ENCODE results near the gene RBFOX2. TPM values are rescaled to one million over a fixed set of nuclear protein-coding genes. Genes with fewer than 3 reads are reported as not detected.

RBFOX2 gene
- total RNA-seq, 1 experiment from 2014 or later, result 77.7 TPM

DNA sequence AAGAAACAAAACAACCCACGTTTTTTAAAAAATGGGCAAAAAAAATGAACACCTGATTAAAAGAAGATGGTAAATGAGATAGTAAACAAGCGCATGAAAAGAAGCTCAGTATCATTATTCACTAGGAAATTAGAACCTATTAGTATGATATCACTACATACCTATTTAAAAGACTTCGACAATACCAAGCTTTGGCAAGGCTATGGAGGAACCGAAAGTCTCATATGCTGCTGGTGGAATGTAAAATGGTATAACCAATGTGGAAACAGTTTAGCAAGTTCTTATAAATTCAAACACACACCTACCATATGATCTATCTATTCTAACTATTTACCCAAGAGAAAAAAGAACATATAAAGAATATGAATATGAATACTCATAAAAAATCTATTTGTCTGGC lies 167.2 kb downstream of the RBFOX2 start:
- H3K27me3 ChIP-seq (ENCODE audit: control insufficient read depth, insufficient read depth, low read length), result no peaks in the 10 kb centered on the region
- no peak for DNase-seq
- H3K4me3 ChIP-seq (ENCODE audit: insufficient read depth, low read depth, low read length), result no peak overlapping the region
- H3K36me3 ChIP-seq (replicated peaks; ENCODE audit: control insufficient read depth, insufficient read depth, low read length), result no peaks in the 10 kb centered on the region

DNA sequence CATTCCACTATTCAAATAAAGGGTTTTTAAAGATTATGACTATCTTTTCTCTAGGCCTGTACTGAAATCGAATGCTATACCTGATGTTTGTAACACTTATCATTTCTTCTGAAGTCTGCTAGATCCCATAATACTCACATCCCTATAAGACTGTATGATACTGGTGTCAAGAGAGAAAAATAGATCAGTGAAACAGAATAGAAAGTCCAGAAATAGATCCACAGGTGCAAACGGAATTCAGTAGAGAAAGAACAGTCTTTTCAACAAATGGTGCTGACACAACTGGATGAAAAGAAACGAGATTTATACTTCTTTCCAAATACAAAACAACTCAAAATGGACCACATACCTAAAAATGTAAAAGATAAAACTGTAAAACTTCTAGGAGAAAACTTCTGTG lies 167.8 kb downstream of the RBFOX2 start:
- no peaks in the 10 kb centered on the region for H3K27me3 ChIP-seq (ENCODE audit: control insufficient read depth, insufficient read depth, low read length)
- no peak for DNase-seq
- no peak overlapping the region for H3K4me3 ChIP-seq (ENCODE audit: insufficient read depth, low read depth, low read length)
- H3K36me3 ChIP-seq (replicated peaks; ENCODE audit: control insufficient read depth, insufficient read depth, low read length), result no peaks in the 10 kb centered on the region

GRCh38 chr22:35860087-35860733 lies 168.4 kb downstream of the RBFOX2 start:
- no peaks in the 10 kb centered on the region for H3K27me3 ChIP-seq (ENCODE audit: control insufficient read depth, insufficient read depth, low read length)
- H3K36me3 ChIP-seq (replicated peaks; ENCODE audit: control insufficient read depth, insufficient read depth, low read length), result no peaks in the 10 kb centered on the region
- DNase-seq, result no peak
- no peak overlapping the region for H3K4me3 ChIP-seq (ENCODE audit: insufficient read depth, low read depth, low read length)

DNA sequence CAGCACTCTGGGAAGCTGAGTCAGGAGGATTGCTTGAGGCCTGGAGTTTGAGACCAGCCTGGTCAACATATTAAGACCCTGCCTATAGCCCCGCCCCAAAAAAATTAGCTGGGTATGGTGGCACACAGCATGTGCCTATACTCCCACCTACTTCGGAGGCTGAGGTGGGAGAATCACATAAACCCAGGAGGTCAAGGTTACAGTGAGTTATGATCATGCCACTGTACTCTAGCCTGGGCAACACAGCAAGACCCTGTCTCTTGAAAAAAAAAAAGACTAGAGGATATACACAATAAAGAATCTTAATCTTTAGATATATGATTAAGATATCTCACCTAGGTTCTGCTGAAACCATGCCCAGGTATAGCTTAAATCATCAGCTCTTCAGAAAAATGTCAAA lies 174.3 kb downstream of the RBFOX2 start:
- no peak overlapping the region for H3K4me3 ChIP-seq (ENCODE audit: insufficient read depth, low read depth, low read length)
- no peak for DNase-seq
- H3K36me3 ChIP-seq (replicated peaks; ENCODE audit: control insufficient read depth, insufficient read depth, low read length), result no peaks in the 10 kb centered on the region
- no peaks in the 10 kb centered on the region for H3K27me3 ChIP-seq (ENCODE audit: control insufficient read depth, insufficient read depth, low read length)

- no peak overlapping the region for H3K4me3 ChIP-seq (ENCODE audit: insufficient read depth, low read depth, low read length)
- DNase-seq, result no peak
- no peaks in the 10 kb centered on the region for H3K36me3 ChIP-seq (replicated peaks; ENCODE audit: control insufficient read depth, insufficient read depth, low read length)
Observed at GRCh38 chr22:35852076-35852475, 176.5 kb downstream of the RBFOX2 start.

GRCh38 chr22:35850831-35851230 lies 177.8 kb downstream of the RBFOX2 start:
- no peaks in the 10 kb centered on the region for H3K27me3 ChIP-seq (ENCODE audit: control insufficient read depth, insufficient read depth, low read length)
- no peak for DNase-seq
- H3K4me3 ChIP-seq (ENCODE audit: insufficient read depth, low read depth, low read length), result no peak overlapping the region
- no peaks in the 10 kb centered on the region for H3K36me3 ChIP-seq (replicated peaks; ENCODE audit: control insufficient read depth, insufficient read depth, low read length)

More at GRCh38 chr22:35852076-35852475, 176.5 kb downstream of the RBFOX2 start:
- no peaks in the 10 kb centered on the region for H3K27me3 ChIP-seq (ENCODE audit: control insufficient read depth, insufficient read depth, low read length)

- Histone ChIP-seq H3K27me3 (ENCODE audit: control insufficient read depth, insufficient read depth, low read length) (no peaks in the 10 kb centered on the region), H3K36me3 (replicated peaks; ENCODE audit: control insufficient read depth, insufficient read depth, low read length) (no peaks in the 10 kb centered on the region), H3K4me3 (ENCODE audit: insufficient read depth, low read depth, low read length) (no peak overlapping the region)
- DNase-seq, result no peak
Observed at GRCh38 chr22:35846804-35847203, 181.8 kb downstream of the RBFOX2 start.

DNA sequence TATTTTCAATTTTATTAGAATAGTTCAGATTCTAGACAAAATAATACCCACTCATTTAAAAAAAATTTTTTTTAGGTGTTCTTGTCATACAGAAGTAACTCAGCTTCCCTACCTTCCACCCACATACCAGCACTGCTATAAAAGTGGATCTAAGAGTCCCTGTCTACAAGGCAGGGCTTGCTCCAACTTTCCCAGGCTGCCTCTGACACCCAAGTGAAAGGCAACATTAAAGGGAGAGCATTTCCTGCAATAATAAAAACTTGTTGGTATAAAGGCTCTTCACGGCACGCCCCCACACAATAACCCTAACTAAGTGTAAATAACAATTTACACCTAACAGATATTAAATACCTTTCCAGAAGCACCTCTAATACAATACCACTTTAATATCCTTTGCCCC lies 183.7 kb downstream of the RBFOX2 start:
- Histone ChIP-seq H3K36me3 (replicated peaks; ENCODE audit: control insufficient read depth, insufficient read depth, low read length) (no peaks in the 10 kb centered on the region), H3K27me3 (ENCODE audit: control insufficient read depth, insufficient read depth, low read length) (no peaks in the 10 kb centered on the region), H3K4me3 (ENCODE audit: insufficient read depth, low read depth, low read length) (no peak overlapping the region)
- no peak for DNase-seq

- no peaks in the 10 kb centered on the region for H3K36me3 ChIP-seq (replicated peaks; ENCODE audit: control insufficient read depth, insufficient read depth, low read length)
- H3K4me3 ChIP-seq (ENCODE audit: insufficient read depth, low read depth, low read length), result no peak overlapping the region
- DNase-seq, result no peak
- no peaks in the 10 kb centered on the region for H3K27me3 ChIP-seq (ENCODE audit: control insufficient read depth, insufficient read depth, low read length)
Observed at GRCh38 chr22:35842954-35843353, 185.7 kb downstream of the RBFOX2 start.

DNA sequence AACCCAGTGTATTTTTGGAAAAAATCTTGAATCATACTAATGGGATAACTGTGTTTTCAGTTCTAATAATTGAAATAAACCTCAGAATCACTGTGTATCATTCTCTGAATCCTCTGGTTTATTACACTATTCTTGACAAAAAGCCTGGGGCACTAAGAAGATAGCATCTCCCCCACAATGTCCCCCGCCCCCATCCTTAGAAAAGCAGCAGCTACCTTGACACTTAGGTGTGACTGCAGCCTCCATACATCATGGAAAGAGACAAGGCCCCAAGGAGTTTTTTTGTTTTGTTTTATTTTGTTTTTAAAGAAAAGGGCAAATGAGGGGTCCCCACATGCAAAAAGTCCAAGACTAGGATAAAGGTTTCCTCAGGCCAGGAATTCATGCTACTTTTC lies 186.1 kb downstream of the RBFOX2 start:
- DNase-seq, result no peak
- no peak overlapping the region for H3K4me3 ChIP-seq (ENCODE audit: insufficient read depth, low read depth, low read length)

DNA sequence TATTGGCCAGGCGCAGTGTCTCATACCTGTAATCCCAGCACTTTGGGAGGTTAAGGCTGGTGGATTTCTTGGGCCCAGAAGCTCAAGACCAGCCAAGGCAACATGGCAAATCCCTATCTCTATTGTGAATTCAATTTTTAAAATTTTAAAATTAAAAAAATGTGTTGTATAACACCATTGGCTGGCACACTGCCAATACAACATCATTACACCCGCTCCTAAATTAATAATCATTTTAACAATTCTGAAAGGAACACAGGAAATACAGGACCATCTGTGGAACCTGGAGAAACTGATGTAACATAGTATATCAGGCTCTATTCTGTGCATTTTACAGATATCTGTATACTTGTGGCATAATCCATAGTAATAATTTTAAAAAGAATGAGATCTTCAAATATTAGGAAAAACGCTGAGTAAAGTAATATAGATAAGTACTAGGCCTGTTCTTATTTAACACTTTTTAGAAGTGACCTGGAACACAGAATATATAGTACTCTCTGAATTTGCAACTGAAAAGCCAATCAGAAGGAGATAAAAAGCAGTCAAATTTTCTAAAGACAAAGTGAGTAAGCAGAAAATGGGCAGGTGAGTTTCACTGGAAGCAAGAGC lies 186.6 kb downstream of the RBFOX2 start:
- H3K27me3 ChIP-seq (ENCODE audit: control insufficient read depth, insufficient read depth, low read length), result no peaks in the 10 kb centered on the region
- H3K36me3 ChIP-seq (replicated peaks; ENCODE audit: control insufficient read depth, insufficient read depth, low read length), result no peaks in the 10 kb centered on the region
- no peak for DNase-seq
- H3K4me3 ChIP-seq (ENCODE audit: insufficient read depth, low read depth, low read length), result no peak overlapping the region

More for the DNA sequence above, 186.1 kb downstream of the RBFOX2 start:
- Histone ChIP-seq H3K36me3 (replicated peaks; ENCODE audit: control insufficient read depth, insufficient read depth, low read length) (no peaks in the 10 kb centered on the region), H3K27me3 (ENCODE audit: control insufficient read depth, insufficient read depth, low read length) (no peaks in the 10 kb centered on the region)

GRCh38 chr22:35840302-35840739 lies 188.3 kb downstream of the RBFOX2 start:
- no peaks in the 10 kb centered on the region for H3K27me3 ChIP-seq (ENCODE audit: control insufficient read depth, insufficient read depth, low read length)
- H3K4me3 ChIP-seq (ENCODE audit: insufficient read depth, low read depth, low read length), result peak overlapping the region; percentile 40
- H3K36me3 ChIP-seq (replicated peaks; ENCODE audit: control insufficient read depth, insufficient read depth, low read length), result no peaks in the 10 kb centered on the region
- DNase-seq, result peak; percentile 48

DNA sequence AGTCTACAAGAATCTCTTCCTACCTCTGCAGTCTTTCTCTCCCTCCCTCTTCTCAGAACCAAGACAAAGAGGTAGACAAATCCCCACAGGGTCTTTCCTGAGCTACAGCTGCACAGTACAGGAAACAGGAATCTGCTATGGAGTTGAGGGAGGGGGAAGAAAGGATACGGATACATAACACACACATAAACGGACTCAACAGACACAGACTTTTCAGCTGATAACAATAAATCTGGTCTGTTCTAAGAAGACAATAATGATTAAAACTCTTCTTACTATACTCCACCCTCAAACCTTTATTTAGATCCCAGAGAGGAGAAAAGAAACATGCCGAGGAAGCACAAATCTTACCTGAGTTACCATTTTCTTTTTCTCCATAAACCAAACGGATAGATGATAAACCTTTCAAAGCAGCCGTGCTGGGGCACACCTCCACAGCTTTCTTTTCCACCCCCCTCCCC lies 188.8 kb downstream of the RBFOX2 start:
- H3K36me3 ChIP-seq (replicated peaks; ENCODE audit: control insufficient read depth, insufficient read depth, low read length), result no peaks in the 10 kb centered on the region
- peak overlapping the region; percentile 40 for H3K4me3 ChIP-seq (ENCODE audit: insufficient read depth, low read depth, low read length)
- H3K27me3 ChIP-seq (ENCODE audit: control insufficient read depth, insufficient read depth, low read length), result no peaks in the 10 kb centered on the region
- DNase-seq, result no peak

DNA sequence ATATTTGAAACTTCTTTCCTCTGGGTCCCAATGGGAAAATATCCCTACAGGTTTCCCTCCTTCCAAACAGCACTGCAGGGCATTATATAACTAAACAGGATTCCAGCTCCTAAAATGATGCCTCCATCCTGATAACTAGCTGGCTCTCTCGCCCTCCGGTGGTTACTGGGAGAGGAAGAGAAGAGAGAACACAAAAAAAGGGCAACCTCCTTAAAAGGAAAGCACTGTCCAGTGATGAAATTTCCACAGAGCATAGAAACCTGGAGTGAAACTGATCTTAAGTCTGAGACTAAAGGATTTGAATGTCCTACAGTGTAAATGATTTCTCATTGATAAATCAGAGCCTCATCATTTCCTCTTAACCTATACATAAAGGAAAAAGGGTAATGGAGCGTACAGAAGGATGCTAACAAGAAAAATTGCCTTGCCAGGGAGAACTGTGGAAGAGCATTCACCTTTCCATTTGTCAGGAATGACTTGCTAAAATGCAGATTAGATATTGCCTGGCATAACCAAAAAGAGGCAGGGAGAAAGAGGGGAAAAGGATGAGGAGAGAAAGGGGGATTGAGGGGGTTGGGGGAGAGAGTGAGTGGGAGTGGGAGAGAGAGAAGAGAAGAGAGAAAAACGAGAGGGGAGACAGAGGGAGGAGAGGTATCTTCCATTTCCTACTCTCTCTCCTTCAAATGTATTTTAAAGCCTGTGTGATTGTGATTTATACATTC lies 189.6 kb downstream of the RBFOX2 start:
- no peaks in the 10 kb centered on the region for H3K27me3 ChIP-seq (ENCODE audit: control insufficient read depth, insufficient read depth, low read length)
- peak overlapping the region; percentile 40; the same call in 1 of the 2 replicates for H3K4me3 ChIP-seq (ENCODE audit: insufficient read depth, low read depth, low read length)
- DNase-seq, result no peak
- no peaks in the 10 kb centered on the region for H3K36me3 ChIP-seq (replicated peaks; ENCODE audit: control insufficient read depth, insufficient read depth, low read length)
